GM11168 (cell line): Measurements from ENCODE around the gene C14orf93.
"Not testable (repeated sequence)": the region's sequence is repeated elsewhere in the genome, so short reads cannot be mapped to it uniquely, and the experiment has no call there.

Experiments
- in situ Hi-C: fragments of 300-500 bp; cut with MboI; formaldehyde crosslinking; loops from one replicate; pipeline ENCODE4 v1.12.0; 2022; ENCODE audit warnings: low sequenced_read_pairs; ENCODE audit not compliant: unreplicated experiment

The C14orf93 gene

DNA sequence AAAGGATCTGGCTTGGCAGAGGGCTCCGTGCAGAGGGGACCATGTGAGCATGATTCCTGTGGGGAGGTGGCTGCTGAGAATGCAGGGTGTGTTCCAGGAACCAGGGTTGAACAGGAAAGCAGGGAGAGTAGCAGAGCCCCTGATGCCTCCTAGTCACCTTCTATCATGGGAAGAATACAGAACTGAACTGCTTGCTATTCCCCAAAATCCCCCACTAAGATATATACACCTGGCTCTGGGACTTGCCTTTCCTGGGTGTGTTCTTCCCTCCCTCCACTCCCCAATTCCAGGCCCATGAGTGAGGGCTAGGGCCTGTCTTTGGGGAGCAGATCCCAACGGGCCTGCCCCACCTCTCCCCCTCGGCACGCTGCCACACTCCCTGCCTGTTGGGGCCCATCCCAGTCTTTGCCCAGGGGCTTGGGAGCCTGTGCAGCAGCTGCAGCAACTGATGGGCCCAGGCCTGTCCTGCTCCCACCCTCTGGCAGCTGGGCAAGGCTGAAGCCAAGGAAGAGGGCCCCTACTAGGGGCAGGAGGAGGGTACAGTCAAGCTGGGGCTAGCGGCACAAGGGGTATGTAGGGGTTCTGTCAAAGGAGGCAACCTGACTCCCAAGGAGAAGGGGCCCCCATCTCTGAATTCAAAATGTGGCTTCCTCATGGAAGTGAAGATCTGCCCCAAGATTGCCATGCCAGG is 30.8 kb downstream of the C14orf93 start:
- in situ Hi-C loops = no loop called here

GRCh38 chr14:22978487-22978837 is 31.5 kb downstream of the C14orf93 start:
- in situ Hi-C loops = no loop called here

DNA sequence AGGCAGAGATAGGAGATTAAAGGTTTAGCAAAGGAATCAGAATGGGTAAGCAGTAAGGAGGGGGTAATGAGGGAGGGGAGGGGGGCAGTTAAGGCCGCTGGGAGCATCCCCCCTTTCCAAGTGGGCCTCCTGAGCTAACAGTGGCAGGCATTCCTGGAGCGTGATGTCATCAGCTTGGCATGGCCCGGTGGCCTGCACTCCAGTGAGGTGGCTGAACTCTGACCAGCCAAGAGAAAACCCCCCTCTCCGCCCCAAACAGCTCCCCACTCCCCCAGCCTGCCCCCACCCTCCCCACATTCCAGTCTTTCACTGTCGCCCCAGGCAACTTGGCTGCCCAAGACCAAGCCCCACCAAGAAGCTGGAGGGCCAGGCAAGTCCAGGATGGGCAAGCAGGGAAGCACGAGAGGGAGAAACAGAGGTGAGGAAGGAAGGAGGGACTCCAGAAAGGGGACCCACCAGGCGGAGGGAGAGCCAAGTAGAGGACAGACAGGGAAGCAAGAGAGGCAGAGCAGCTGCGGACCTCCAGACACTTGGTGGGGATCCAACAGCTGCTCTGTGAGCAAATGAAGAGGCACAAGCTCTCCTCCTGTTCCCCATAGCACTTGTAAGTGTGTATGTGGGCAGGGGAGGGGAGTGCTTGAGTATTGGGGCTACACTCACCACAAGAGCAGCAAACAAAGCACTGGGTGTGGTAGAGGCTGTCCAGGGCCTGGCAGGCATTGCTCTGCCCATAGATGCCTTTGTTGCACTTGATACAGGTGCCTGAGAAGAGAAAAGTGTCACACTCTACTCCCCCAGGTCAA is 32.1 kb downstream of the C14orf93 start:
- in situ Hi-C loops = no loop called here

DNA sequence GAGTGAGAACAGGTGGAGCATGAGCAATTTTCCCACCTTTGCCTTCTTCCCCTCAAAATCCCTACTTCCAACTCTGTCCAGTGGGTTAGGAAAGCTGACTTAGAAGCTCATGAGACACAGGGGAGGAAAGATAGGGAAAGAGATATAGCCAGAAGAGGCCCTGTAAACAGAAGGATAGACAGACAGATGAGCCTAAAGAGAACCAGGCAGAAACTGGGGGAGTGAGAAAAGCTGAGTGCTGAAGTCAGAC is 32.6 kb downstream of the C14orf93 start:
- in situ Hi-C loops = no loop called here

DNA sequence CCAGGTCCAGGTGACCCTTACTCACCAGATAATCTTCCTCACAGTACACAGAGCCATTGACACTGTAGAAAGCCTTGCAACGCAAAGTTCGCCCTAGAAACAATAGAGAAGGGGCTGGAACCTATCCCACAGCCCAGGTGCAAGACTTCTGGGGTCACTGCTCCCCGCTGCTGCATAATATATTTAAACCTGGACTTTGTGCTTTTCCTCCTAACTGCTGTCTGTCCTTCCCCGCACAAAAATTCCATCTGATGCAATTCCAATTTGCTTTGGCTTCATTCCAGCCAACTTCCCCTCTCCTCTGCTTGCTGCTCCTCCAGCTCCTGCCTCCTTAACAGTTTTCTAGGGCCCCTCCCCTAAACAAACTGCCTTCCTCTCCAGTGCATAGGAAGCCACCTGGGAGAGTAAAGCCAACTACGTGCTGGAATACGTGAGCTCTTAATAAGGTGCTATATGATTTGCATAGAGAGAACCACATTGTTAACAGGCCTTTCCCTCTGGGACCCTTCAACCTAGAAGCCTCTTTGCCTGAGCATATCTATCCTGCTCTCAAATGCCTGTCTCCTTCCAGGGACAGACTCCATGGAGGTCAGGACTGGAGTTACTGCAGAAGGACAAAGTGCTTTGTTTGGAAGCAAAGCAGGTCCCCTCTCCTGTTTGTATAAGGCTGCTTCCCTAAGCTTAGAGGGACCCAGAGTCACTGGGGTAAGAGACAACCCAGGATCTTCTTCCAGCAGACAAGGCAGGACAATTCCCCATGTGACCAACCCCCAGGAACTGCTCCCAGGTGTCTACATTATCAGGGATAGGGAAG is 33.1 kb downstream of the C14orf93 start:
- in situ Hi-C loops = no loop called here

GRCh38 chr14:22974530-22975313 is 35.2 kb downstream of the C14orf93 start:
- in situ Hi-C loops = no loop called here

DNA sequence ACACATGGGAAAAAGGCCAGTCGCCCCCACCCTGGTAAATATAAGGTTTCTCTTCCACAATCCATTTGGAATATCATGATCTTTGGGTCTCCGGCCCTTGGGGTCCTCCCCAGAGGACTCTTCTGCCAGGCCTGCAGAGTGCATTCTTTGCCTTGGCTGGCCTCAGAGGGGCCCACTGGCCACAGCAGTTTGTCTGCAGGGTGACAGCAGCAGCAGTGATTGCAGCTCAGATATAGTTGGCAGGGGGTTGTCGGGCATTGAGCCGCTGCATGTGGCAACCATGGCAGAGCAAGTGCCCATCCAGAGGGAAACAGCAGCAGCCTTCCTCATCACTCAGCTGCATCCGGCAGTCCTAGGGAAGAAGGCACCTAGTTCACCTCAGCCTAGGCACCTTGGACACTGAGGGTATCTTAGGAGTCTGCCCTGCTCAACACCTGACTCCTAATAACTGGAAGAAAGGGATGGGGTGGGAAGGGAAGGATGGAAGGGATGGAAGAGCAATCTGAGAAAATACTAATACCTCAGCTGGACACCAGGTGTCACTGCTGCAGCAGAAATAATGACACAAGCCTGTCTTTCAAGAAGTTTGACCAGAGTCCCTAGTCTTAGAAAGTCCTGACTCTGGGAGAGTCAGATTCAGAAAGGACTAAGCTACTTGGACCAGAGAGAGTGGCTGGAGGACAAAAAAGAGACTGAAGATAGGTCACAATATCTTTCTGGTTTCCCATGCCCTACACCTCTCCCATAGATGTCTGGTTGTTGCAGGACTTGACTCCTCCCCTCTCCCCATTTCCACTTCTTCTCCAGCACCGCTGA is 36.5 kb downstream of the C14orf93 start:
- in situ Hi-C loops = no loop called here

- in situ Hi-C loops = no loop called here
Measured at GRCh38 chr14:22972313-22972930, 37.5 kb downstream of the C14orf93 start.

DNA sequence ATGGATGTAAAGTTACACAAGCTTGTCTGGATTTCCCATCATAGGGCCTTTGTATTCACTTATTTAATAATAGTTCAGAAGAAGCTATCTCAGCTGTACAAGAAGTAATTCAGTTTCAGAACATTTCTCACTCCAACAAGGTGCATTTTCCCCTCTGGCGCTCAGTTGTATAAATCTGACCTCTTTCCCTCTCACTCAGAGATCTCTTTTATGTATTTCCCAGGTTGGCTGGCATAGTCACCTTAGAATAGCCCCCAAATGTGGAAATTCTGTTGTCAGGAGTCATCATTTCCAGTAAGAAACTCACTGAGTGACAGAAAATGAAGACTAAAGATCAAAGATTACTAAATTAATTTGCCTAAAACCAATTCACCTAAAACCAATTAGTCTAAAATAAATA is 38.8 kb downstream of the C14orf93 start:
- in situ Hi-C loops = no loop called here

DNA sequence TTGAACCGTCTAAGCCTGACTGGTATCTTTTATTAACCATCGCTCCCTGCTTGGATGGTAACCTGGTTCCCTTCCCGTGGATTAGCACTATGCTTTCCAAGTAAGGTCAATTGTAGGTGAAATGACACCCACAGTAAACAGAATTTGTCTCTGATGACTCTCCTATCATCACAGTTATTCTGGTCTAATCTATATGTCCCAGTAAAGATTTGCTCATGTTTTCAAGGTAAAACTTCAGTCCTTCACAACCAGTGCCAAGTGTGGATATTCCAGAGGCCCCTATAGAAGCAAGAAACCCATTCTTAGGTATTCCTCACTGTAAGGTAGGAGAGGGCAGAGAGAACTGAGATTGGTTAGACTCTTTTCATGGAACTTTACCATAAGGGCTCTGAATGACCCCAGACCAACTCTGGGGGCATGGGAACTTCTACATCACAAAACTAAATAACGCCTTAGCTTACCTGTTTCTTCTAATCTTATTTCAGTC is 43.1 kb downstream of the C14orf93 start:
- in situ Hi-C loops = no loop called here

GRCh38 chr14:22965916-22966782 is 43.8 kb downstream of the C14orf93 start:
- in situ Hi-C loops = not testable (repeated sequence)

- in situ Hi-C loops = no loop called here
Measured at GRCh38 chr14:22962061-22962676, 47.8 kb downstream of the C14orf93 start.

- in situ Hi-C loops = no loop called here
Measured at GRCh38 chr14:22955702-22956569, 54.0 kb downstream of the C14orf93 start.

DNA sequence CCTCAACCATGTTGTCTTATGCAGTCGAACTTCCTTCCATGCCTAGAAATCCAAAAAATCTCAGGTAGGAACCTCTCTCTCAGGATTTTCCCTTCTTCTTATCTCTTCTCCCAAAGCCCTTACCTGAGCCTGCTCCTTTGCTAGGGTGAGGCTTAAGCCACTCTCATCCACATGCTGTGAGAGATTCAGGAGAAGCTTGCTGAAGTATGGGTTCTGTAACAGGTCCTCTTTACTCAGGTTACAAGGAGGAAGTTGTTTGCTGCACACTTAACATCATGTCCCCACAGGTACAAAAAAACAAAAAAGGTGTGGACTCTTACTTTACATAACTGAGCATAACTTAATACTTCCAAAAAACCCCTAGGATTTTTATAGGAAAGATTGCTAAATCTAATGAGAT is 57.5 kb downstream of the C14orf93 start:
- in situ Hi-C loops = no loop called here

DNA sequence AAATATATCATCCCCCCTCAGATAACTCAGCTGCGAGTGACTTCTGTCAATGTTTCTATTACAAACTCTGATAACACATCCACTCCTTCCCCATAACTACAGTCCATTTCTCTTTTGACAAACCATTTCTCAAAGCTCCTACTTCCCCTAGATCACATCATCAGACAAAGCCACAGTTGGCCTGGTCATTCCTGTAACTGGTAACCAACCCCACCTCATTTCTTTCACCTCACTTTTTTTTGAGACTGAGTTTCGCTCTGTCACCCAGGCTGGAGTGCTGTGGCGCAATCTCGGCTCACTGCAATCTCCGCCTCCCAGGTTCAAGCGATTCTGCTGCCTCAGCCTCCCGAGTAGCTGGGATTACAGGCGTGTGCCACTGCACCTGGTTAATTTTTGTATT is 58.1 kb downstream of the C14orf93 start:
- in situ Hi-C loops = not testable (repeated sequence)

- in situ Hi-C loops = no loop called here
Measured at GRCh38 chr14:22945642-22946041, 64.3 kb downstream of the C14orf93 start.

DNA sequence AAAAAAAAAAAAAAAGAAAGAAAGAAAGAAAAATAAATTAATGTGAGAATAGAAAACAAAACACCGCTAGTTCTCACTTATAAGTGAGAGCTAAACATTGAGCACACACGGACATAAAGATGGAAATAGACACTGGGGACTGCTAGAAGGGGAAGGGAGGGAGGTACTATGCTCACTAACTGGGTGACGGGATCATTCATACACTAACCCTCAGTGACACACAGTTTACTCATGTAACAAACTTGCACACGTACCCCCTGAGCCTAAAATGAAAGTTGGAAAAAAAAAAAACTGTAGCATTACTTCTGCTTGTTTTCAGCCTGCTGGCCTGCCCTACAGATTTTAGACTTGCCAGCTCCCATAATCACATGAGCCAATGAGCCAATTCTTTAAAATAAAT is 70.3 kb downstream of the C14orf93 start:
- in situ Hi-C loops = no loop called here
